Measurements from ENCODE around the gene PHOX2A.

PHOX2A gene

DNA sequence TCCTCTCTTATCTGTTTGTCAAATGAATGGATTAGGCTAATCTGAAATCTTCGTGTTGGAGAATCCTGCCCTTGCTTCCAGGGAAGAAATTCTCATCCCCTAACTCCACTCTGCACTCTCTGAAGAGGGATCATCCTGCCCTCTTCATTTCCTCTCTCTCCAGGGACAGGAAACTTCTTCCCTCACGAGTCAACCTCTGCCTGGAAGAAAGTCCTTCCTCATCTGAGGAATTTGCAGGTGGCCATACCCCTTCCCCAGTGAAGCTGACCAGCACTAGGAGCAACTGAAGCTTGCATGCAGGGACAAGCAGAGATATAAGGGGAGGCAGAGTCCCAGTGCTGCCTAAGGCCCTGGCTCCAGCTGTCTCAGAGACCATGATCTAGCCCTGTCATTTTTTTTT, 3.6 kb upstream of the PHOX2A start:
- DNase-seq: no peak

DNA sequence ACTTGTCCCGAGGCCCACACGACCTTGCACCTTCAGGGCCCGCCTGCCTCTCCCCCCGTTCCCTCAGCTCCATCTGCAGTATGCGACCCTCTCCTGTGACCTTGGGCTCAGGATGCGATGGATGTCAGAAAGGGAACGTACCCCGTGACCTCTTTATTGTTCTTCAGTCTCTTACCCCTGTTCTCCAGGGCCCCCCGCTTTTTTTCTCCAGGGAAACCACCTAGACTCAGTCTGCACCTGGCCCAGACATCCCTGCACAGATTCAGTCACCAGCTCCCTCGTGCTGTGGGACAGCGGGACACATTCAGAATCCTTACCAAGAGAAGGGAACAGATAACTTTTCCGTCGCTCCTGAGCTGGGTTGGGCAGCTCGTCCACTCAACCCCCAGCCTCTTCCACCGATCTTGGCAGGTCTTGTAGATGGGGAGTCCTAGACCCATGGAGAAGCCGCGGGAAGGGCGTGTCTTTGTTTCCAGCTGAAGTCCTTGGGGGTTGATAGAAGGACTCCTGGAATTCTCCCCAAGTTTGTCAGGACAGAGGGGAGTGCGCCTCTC, 1.4 kb upstream of the PHOX2A start:
- no peak for DNase-seq

DNA sequence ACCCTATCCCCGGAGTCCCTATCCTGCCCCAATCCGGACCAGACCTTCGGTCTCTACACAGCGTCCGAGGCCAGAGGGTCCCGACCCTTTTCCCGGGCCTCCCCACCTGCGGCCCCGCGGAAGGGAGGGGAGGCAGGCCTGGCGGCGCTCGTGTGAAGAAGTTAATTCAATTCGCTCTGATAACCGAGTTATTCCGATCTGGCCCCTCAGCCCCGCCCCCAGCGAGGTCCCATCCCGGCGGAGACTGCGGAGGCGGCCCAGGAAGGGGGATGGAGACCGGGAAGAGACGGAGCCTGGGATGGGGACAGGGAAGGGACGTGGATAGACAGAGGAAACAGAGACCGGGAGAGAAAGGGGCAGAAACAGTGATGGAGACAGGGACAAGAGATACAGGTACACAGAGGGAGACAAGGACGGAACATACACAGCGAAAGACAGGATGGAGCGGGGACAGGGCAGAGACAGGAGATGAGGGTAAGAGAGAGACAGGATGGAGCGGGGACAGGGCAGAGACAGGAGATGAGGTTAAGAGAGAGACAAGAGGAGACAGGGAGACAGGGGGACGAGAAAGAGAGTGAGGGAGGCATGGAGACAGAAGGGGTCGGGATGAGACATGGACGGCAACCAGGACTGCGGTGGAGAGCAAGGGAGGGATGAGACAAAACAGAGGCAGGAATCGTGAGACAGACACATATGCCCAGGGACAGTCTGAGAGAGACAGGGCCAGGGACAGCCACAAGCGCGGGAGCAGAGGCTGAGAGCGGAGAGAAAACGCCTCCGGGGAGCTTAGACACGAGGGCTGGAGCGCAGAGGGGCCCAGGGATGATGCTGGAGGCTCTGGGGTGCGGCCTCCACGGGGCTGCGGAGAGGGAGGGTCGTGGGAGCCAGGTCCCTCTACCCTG, 636 bp upstream of the PHOX2A start:
- no peak for DNase-seq

DNA sequence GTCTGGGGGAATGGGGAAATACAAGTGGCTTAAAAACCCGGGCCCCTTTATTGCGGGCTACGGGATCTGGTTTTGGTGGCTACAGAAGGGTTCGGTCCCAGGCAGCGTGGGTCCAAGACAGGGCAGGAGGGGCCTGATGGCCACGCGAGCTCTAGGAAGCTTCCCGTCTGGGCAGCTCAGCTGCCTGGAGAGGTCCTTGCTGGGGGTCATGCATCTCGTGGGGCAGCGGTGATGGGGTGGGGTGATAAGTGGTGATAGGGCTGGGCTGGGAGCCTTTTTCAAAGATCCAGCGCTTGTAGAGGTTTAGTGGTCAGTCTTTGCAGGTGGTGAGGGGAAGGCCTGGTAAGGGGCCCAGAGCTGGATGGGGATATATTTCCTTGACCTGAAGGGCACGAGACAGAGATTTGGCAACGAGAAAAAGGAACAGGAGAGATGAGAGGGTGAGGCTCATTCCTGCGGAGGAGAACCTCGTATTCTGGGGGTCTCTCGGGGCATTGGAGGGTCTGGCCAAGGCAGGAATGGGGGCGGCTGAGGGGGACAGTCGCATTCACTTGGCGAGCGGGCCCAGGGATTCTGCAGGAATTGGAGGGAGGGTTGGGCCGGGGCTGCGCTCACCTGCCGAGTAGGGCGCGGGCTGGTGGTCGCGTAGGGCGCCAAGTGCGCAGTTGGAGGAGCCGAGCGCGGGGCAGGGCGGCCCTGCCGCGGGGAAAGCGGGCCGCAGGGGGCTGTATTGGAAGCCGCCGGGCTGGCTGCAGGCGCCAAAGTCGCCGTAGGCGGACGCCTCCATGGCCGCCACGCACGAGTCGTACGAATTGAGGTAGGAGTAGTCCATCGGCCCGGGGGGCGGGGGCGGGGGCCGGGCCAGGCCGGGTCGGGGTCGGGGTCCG, 560 bp downstream of the PHOX2A start:
- DNase-seq: no peak

DNA sequence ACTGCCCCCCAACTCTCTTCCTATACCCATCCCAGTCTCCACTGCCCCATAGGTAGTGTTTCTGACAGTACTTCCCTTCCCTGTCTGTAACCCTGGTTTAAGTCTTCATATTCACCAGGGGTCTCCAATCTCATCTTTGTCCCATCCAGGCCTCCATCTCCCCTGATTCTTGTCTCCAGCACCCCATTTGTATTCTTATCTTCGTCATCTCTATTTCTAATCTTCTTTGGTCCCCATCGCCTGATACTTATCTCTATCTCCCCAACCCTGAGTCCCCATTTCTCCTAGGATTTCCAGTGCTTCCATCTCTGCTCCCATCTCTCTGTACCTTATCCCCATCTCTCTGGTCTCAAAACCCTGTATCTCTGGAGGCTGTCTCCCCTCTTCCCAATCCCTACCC, 1.8 kb downstream of the PHOX2A start:
- DNase-seq: no peak

- no peak for DNase-seq
These were observed 2.6 kb downstream of the PHOX2A start for GRCh38 chr11:72241291-72241781.

GRCh38 chr11:72240461-72241290, 3.3 kb downstream of the PHOX2A start:
- DNase-seq: no peak

GRCh38 chr11:72239849-72240460, 4.0 kb downstream of the PHOX2A start:
- no peak for DNase-seq

GRCh38 chr11:72239313-72239848, 4.6 kb downstream of the PHOX2A start:
- DNase-seq: no peak

DNA sequence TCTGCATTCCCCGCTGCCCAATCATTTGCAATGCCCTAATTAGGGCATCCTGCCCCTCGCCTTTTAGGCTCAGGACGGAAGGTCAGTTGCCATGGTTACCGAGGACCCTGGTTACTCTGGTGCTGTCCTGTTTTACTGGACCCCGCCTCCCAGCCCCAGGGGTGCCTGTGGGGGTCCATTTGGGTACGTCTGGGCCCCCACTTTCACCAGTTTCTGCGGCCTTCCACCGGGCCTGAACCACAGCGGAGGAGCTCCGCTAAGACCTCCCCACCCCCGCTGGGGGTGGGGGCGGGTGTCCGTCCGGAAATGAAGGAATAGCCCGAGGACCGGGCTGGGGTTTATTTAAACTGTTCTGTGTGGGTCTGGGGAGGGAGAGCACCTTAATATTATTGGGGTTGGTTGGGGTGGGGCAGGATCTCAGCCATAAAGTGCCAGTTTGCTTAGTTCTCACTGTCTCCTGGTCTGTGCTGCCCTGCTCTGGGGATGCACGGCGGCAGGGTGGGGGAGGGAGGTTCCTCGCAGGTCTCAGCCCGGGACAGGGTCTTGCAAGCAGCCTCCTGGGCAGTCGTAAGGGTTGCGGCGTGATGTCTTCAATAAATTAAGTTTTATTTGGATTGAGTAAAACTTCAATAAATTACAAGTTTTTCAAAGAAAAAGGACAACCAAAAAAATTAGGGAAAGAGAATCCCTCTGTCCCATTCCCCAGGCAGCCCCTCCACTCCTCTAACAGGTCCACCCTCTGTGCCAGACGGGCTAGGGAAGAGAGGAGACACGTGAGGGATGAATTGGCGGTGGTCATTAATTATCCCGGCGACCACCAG, 5.3 kb downstream of the PHOX2A start:
- no peak for DNase-seq

- DNase-seq: peak; percentile 73
These were observed 5.9 kb downstream of the PHOX2A start for GRCh38 chr11:72238040-72238450.

DNA sequence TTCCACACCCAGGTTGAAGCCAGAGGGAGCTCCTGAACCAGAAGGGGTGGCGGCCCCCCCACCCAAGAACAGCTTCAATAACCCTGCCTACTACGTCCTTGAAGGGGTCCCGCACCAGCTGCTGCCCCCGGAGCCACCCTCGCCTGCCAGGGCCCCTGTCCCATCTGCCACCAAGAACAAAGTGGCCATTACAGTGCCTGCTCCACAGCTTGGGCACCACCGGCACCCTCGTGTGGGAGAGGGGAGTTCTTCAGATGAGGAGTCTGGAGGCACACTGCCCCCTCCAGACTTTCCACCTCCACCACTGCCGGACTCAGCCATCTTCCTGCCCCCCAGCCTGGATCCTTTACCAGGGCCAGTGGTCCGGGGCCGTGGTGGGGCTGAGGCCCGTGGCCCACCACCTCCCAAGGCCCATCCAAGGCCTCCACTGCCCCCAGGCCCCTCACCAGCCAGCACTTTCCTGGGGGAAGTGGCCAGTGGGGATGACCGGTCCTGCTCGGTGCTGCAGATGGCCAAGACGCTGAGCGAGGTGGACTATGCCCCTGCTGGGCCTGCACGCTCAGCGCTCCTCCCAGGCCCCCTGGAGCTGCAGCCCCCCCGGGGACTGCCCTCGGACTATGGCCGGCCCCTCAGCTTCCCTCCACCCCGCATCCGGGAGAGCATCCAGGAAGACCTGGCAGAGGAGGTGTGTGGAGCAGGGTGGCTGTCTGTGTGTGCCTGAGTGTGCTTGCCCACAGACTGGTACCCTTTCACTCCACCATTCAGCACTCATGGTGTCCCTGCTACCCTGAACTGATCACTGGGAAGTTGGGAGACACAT, 6.7 kb downstream of the PHOX2A start:
- no peak for DNase-seq

DNA sequence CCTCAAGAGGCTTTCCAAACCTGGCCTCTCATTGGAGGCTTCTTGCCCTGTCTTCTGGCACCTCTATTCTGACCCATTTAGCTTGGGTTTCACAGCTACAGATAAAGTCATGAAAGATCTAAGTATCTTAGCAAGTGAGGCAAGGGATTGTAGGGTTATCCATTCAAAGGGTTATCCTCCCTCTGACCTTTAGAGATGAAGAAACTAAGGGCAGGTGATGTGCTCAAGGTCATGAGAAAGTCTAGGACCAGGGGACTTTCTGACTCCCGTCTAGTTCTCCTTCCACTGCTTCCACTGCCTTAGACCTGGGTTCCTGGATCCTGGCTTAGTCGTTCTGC, 7.2 kb downstream of the PHOX2A start:
- DNase-seq: no peak

DNA sequence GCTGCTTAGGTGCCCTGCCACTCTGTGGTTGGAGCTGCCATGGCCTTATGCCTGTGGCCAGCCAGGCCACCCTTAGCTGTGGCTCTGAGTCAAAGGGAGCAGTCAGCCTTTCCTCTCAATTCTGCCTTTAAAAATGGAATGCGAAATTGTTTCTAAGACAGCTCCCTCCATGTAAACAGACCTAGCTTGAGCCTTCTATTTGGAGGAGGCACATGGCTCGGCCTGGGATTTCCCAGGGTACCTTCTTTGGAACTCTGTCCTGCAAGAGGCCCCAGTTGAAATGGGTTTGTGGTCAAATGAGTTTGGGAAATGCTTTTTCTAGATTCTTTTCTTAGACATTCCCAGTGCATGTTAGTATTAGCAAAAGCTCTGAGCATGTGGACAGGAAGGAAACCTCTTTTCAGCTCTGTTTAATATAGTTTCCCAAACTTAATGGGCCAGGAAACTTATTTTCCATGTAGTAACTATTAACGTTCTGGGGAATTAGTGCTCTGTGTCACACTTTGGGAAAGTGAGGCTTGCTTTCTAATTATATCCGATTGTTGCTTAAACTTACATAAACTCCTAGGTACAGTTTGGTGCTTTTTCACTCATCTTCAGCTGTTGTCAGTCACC, 7.8 kb downstream of the PHOX2A start:
- DNase-seq: no peak

- peak; percentile 20 for DNase-seq
These were observed 8.5 kb downstream of the PHOX2A start for GRCh38 chr11:72235351-72236057.

DNA sequence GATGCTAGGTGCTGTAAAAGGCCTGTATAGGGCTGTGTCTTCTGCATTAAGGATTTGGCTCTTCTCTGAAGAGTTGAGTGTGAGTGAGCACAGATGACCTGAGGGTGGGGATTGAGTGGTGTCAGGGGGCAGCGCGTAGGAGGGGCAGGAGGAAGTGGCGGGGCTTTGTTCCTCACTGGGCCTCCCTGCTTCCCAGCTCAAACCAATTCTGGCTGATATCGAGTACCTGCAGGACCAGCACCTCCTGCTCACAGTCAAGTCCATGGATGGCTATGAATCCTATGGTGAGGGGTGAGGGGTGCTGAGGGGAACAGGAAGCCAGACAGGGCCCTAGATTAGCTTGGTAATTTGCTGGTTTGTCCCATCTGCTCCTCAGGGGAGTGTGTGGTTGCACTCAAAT, 9.1 kb downstream of the PHOX2A start:
- no peak for DNase-seq

DNA sequence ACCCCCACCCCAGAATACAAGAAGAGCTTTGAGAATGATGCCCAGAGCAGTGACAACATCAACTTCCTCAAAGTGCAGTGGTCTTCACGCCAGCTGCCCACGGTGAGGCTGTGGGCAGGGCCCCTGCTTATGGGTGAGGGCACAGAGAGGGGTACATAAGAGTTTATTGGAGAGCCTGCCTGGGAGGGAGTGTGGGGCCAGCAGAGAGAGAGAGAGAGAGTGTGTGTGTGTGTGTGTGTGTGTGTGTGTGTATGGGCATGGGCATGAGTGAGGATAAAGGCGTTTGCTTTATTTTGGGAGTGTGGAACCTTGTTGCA, 9.5 kb downstream of the PHOX2A start:
- no peak for DNase-seq

DNA sequence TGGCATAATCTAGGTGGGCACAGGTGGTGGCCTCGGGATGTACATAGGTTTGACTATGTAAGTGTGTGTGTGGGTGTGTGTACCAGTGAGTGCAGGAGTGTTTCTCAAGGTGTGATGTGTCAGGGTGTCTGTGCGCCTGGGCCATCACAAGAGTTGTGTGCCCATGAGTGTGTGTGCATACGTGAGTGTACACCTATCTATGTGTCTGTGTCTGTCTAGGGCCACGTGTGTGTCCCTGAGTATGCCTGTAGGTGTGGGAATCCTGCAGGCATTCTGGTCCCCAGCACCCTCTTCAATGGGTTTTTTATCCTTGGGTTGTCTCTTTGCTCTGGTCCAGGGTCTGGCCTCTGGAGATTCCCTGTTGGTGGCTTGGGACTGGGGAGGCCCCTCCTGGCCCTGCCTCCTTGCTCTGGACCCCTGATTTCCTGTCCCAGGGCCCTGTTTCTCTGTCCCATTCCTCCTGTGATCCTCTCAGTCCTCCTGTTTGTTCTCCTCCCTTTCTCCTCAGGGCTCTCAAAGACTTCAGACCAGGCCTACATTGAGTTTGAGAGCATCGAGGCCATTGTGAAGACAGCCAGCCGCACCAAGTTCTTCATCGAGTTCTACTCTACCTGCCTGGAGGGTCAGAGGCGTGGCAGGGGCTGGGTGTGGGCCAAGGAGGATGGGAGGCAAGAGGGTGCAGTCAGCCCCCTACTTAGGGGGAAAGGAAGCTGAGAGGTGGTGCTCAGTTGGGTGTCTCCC, 10.0 kb downstream of the PHOX2A start:
- DNase-seq: peak; percentile 19
